Measurements from ENCODE around the gene DSC3.

DSC3 gene

DNA sequence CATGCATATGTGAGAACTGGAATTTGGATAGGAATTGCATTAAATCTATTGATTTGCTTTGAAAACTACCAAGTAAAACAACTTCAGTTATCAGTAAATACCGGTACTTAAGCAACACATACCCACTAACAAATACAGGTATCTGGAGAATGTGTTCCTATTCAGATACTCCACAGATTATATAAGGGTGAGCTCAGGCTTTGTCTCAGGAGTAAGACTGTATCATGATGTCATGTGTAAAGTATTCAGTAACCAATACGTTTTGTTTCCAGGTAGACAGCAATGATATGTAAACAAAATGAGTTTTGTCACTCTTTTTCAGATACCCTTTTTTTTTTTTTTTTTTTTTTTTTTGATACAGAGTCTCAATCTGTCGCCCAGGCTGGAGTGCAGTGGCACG lies 74.8 kb downstream of the DSC3 start:
- TF ChIP-seq, protein P1, sequence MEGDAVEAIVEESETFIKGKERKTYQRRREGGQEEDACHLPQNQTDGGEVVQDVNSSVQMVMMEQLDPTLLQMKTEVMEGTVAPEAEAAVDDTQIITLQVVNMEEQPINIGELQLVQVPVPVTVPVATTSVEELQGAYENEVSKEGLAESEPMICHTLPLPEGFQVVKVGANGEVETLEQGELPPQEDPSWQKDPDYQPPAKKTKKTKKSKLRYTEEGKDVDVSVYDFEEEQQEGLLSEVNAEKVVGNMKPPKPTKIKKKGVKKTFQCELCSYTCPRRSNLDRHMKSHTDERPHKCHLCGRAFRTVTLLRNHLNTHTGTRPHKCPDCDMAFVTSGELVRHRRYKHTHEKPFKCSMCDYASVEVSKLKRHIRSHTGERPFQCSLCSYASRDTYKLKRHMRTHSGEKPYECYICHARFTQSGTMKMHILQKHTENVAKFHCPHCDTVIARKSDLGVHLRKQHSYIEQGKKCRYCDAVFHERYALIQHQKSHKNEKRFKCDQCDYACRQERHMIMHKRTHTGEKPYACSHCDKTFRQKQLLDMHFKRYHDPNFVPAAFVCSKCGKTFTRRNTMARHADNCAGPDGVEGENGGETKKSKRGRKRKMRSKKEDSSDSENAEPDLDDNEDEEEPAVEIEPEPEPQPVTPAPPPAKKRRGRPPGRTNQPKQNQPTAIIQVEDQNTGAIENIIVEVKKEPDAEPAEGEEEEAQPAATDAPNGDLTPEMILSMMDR (IDR thresholded peaks at IDR 0.05; ENCODE audit: insufficient read depth, low read length, poor library complexity, severe bottlenecking): no peak
- Histone ChIP-seq H3K36me3 (ENCODE audit: control insufficient read depth, insufficient read depth, low read length) (no peaks in the 10 kb centered on the region), H3K27me3 (replicated peaks; ENCODE audit: control insufficient read depth, insufficient read depth, low read length) (no peaks in the 10 kb centered on the region; the same call in 1 of the 2 replicates), H3K4me3 (replicated peaks; ENCODE audit: low read depth, low read length) (no peak overlapping the region)
- no peak for DNase-seq (ENCODE audit: extremely low read depth, insufficient read length)

DNA sequence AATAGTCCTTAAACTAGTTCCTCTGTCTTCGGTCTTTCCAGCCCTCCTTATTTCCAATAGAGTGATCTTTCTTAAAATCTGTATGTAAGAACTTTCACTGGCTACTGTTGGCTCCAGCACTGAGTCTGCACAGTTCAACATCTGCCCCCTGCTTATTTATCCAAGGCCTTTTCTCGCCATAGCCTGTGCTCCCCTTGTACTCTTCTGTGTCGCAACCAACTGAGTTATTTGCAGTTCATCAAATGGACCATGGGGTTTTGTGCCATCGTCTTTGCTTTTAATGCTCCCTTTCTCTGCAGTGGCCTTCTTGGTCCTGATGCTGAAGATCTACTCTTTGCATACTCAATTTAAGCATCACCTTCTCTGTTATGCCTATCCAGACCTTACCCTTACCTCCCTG lies 77.3 kb downstream of the DSC3 start:
- no peak for DNase-seq (ENCODE audit: extremely low read depth, insufficient read length)
- TF ChIP-seq, protein P1 (IDR thresholded peaks at IDR 0.05; ENCODE audit: insufficient read depth, low read length, poor library complexity, severe bottlenecking): no peak
- H3K4me3 ChIP-seq (replicated peaks; ENCODE audit: low read depth, low read length): no peak overlapping the region
- H3K27me3 ChIP-seq (replicated peaks; ENCODE audit: control insufficient read depth, insufficient read depth, low read length): no peaks in the 10 kb centered on the region; the same call in 1 of the 2 replicates
- no peaks in the 10 kb centered on the region for H3K36me3 ChIP-seq (ENCODE audit: control insufficient read depth, insufficient read depth, low read length)

DNA sequence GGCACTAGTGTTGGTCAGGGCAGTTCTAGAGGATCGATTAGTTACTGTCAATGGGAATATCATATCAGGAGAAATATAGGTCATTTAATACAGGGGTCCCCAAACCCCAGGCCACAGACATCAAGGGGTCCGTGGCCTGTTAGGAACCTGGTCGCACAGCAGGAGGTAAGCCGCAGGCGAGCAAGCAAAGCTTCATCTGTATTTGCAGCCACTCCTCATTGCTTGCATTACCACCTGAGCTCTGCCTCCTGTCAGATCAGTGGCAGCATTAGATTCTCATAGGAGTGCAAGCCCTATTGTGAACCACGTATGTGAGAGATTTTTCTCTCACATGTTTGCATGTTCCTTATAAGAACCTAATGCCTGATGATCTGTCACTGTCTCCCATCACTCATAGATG lies 81.9 kb downstream of the DSC3 start:
- no peaks in the 10 kb centered on the region for H3K36me3 ChIP-seq (ENCODE audit: control insufficient read depth, insufficient read depth, low read length)
- no peak for DNase-seq (ENCODE audit: extremely low read depth, insufficient read length)
- no peak overlapping the region for H3K4me3 ChIP-seq (replicated peaks; ENCODE audit: low read depth, low read length)
- H3K27me3 ChIP-seq (replicated peaks; ENCODE audit: control insufficient read depth, insufficient read depth, low read length): no peaks in the 10 kb centered on the region; the same call in 1 of the 2 replicates
- TF ChIP-seq, protein P1 (IDR thresholded peaks at IDR 0.05; ENCODE audit: insufficient read depth, low read length, poor library complexity, severe bottlenecking): no peak

DNA sequence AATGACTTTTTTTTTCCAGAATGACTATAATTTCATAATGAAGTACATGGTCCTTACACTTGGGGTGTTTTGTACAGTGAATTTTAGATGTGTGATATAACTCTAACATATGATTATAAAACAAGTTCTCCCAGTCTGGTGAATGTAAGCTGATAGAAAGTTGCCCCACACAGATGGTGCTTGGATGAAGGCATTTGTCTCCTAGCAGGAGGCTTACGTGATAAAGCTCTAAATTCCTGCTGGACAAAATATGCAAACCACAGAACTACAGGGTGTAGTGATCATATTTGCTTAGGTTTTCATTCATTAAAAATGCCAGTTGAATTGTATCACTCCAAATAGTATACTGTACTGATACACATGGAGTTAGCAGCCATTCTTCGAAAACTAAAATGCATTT lies 85.5 kb downstream of the DSC3 start:
- TF ChIP-seq, protein P1 (IDR thresholded peaks at IDR 0.05; ENCODE audit: insufficient read depth, low read length, poor library complexity, severe bottlenecking): no peak
- Histone ChIP-seq H3K4me3 (replicated peaks; ENCODE audit: low read depth, low read length) (no peak overlapping the region), H3K36me3 (ENCODE audit: control insufficient read depth, insufficient read depth, low read length) (no peaks in the 10 kb centered on the region), H3K27me3 (replicated peaks; ENCODE audit: control insufficient read depth, insufficient read depth, low read length) (no peaks in the 10 kb centered on the region)
- DNase-seq (ENCODE audit: extremely low read depth, insufficient read length): no peak

DNA sequence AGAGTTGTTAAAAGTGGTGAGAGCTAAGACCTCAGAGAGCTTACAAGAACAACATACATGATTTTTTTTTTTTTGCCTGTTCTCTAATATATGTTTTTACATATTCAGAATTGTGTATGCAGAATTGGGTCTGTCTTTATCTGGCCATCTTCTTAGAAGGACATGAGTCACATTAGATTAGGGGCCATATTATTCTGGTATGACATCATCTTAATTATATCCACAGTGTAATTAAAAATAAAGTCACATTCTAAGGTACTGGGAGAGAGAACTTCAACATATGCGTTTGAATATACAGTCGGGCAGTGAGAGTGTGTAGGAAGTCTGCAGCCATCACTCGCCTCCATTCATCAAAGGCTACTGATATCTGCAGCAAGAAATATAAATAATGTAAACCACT lies 88.3 kb downstream of the DSC3 start:
- no peak for DNase-seq (ENCODE audit: extremely low read depth, insufficient read length)
- TF ChIP-seq, protein P1 (IDR thresholded peaks at IDR 0.05; ENCODE audit: insufficient read depth, low read length, poor library complexity, severe bottlenecking): no peak
- Histone ChIP-seq H3K27me3 (replicated peaks; ENCODE audit: control insufficient read depth, insufficient read depth, low read length) (no peaks in the 10 kb centered on the region), H3K4me3 (replicated peaks; ENCODE audit: low read depth, low read length) (no peak overlapping the region), H3K36me3 (ENCODE audit: control insufficient read depth, insufficient read depth, low read length) (no peaks in the 10 kb centered on the region)

DNA sequence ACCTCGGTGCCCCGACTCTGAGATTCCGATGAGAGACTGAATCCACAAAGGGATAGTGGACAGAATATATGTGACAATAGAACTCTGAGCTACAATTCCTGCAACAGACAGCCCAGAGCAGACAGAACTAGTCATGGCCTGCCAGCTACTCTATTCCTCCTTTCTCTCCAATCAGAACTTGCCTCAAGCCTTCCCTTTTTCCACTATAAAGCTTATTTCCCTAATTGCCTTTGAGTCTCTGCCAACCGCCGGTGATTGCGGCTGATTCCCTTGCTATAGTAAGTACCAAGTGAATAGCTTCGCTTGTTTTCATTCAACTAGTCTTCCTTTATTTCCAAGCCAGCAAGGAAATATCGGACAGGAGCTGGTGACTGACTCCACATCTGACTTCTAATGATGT lies 96.8 kb downstream of the DSC3 start:
- Histone ChIP-seq H3K4me3 (replicated peaks; ENCODE audit: low read depth, low read length) (no peak overlapping the region), H3K36me3 (ENCODE audit: control insufficient read depth, insufficient read depth, low read length) (no peaks in the 10 kb centered on the region), H3K27me3 (replicated peaks; ENCODE audit: control insufficient read depth, insufficient read depth, low read length) (no peaks in the 10 kb centered on the region)
- TF ChIP-seq, protein P1 (IDR thresholded peaks at IDR 0.05; ENCODE audit: insufficient read depth, low read length, poor library complexity, severe bottlenecking): no peak
- DNase-seq (ENCODE audit: extremely low read depth, insufficient read length): no peak
